Activated CD8-positive, alpha-beta memory T cell treated with anti-CD3 and anti-CD28 coated beads, Interleukin-2, amount 50 U/mL, for 4 hours (primary cell): ENCODE measurements around the gene DNAH2.

Experiments
- DNase-seq: peaks from one replicate; pipeline ENCODE4 v3.0.0-alpha.2; 2020

The DNAH2 gene

DNA sequence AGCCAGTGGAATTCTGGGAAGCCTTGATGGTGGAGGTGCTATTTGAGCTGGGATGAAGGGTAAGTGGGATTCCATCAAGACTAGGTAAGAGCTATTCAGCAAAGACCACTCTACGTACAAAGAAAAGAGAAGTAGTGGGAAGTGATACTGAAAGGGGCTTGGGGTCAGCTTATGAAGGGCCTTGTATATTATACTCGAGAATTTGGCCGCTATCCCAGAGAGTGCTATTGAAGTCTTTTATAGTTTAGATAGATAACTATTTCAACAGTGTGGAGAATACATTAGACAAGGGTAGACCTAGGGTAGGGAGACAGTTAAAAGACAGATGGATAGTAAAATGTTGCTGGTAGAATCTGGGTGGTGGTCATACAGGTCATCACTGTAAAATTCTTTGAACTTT lies 10.3 kb downstream of the DNAH2 start:
- DNase-seq = no peak

DNA sequence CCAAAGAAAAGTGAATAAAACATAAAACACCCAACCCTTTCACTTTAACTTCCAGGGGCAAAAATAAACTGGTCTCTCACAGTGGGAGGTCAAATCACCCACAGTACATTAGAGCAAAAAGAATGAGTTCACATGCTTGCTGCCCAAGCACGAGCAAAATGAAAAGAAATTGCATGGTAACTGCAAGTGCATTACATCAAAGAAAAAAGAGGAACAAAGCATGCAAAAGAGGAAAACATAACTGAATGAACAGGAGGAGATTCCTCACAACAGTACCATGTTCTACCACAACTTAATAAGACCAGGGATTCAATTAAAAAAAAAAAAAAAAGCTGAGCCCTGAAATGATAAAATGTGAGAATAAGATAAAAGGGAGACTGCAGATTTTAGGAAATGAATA lies 12.3 kb downstream of the DNAH2 start:
- no peak for DNase-seq

DNA sequence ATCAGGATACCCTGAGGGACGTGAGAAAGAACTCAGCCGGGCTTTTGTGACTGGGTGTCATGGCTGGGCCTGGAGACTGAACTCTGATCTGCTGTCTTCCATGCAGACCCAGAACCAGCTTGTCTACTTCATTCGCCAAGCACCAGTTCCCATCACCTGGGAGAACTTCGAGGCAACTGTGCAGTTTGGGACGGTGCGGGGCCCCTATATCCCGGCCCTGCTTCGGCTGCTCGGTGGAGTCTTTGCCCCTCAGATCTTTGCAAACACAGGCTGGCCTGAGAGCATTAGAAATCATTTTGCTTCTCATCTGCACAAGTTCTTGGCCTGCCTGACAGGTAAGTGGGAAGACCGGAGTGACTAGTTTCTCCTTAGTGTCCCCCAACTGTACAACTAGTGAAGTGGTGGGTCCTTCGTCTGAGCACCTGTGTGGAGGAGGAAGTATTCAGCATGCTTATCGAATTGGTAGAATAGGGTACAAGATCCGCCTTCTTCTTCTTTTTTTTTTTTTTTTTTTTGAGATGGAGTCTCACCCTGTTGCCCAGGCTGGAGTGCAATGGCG lies 15.5 kb downstream of the DNAH2 start:
- no peak for DNase-seq

DNA sequence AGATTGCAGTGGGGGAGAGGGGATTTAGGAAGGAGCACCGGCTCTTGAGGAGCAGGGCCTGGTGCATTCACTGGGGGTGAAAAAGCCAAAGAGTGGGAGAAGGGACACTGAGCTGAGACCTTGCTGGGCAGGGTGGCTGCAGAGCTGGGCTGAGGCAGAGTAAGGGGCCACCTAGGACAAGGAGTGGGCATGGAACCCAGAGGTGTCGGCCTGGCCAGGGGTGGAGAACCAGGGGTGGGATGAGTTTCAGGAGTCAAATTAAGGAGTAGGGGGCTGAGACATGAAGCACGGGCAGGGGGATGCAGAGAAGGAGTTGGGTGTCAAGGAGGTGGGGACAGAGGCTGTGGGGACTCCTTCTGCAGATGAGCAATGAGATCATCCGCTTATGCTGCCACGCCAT lies 20.1 kb downstream of the DNAH2 start:
- DNase-seq = no peak

DNA sequence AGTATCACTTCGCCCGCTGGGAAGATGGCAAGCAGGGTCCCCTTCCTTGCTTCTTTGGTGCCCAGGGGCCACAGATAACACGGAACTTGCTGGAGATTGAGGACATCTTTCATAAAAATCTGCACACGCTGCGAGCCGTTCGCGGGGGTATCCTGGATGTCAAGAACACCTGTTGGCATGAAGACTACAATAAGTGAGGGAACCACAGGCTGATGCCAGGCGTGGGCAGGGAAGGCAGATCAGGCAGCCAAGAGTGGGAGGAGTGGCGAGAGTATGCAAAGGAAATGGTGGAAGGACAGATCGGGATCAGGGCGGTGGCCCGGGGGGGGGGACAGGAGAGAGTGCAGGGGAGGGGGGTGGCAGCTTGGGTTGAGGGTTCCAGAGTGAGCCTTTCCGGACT lies 22.2 kb downstream of the DNAH2 start:
- DNase-seq = no peak

DNA sequence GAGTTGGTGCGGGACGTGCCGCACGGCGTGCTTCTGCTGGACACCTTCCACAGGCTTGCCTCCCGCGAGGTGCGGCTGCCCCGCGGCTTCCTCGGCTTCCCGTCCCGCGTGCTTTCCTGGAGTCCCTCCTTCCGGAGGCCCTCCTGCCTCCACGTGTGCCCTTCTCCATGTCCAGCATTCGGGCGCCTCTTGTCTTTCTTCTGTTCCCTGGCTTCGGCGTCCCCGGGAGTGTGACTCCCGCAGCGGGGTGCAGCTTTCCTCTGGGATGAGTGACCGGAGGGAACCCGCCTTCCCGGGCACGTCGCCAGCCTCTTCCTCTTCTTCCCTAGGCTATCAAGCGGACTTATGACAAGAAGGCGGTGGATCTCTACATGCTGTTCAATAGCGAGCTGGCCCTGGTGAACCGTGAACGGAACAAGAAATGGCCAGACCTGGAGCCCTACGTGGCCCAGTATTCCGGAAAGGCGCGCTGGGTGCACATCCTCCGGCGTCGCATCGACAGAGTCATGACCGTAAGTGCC lies 23.0 kb downstream of the DNAH2 start:
- DNase-seq = no peak

DNA sequence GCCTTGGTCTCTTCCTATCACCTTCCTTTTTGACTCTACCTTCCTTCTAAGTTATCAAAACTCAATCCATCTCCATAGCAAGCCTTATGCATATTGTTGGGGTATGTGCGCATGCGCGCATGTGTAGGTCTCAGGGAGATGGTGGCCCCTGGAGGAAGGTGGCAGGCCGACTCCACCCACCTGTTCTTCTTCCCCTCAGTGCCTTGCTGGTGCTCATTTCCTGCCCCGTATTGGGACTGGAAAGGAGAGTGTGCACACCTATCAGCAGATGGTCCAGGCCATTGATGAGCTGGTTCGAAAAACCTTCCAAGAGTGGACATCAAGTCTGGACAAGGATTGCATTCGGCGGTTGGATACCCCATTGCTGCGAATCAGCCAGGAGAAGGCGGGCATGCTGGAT lies 25.2 kb downstream of the DNAH2 start:
- no peak for DNase-seq

DNA sequence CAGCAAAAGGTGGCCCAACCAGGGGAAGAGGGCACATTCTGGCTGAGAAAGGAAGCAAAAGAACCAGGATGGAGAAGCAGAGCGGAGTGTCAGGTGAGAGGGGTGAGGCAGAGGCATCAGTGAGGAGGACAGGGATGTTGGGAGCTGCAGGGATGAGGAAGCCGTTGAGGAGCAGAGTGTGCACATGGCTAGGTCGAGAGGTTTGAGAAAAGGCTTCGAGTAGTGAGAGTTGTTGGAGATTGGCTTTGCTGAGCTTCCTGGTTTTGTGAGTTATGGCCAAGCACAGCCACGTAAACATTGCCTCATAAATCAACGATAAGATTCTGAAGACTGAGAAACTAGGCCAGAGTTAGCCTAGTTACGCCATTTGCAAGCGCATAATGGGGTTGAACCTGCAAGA lies 26.9 kb downstream of the DNAH2 start:
- no peak for DNase-seq

DNA sequence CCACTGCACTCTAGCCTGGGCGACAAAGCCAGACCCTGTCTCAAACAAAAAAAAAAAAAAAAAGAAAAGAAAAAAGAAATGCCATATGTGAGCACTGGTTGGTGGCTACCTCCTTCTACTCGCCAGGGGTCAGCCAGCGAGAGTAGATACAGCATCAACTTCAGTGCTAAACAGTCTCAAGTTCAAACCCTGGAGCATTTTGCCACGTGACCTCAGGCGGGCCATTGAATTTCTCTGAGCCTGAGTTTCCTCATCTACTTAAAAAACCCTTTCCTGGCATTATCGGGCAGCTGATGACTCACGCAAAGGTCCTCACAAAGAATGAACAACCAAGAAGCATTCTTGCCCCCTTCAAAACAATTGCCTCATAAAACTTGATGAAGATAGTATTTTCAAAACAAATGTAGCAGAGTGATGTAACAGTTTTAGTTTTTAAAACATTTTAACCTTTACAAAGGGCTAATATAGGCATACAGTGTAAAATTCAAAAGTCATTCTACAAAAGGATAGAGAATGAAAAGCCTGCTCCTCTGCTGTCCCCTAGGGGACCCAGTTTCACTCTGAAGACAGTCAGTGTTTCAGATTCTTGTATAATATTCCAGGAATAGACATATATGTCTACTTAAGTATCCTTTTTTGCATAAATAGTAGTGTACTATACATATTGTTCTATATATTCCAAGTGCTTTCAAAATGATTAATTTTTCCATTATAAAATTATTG lies 28.4 kb downstream of the DNAH2 start:
- DNase-seq = no peak

DNA sequence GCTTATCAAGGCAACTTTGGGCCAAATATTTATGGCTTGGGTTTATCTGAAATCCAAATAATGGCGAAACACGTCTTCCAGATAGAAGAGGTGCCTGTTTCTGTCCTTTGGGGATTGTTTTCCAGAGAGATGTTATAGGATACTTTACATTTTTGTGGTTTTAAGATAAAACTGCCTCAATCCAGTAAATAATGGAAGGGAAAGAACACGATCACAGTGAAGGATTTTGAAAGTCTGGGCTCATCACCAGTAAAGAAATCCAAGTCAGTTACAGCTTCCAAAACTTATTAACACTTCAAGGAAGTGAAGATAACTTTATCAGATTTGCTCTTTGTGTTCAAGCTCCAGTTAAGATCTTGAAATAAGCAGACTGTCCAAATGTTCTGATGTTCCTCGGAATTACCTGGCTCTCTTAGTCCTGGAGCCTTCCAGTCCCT lies 30.1 kb downstream of the DNAH2 start:
- DNase-seq = no peak

DNA sequence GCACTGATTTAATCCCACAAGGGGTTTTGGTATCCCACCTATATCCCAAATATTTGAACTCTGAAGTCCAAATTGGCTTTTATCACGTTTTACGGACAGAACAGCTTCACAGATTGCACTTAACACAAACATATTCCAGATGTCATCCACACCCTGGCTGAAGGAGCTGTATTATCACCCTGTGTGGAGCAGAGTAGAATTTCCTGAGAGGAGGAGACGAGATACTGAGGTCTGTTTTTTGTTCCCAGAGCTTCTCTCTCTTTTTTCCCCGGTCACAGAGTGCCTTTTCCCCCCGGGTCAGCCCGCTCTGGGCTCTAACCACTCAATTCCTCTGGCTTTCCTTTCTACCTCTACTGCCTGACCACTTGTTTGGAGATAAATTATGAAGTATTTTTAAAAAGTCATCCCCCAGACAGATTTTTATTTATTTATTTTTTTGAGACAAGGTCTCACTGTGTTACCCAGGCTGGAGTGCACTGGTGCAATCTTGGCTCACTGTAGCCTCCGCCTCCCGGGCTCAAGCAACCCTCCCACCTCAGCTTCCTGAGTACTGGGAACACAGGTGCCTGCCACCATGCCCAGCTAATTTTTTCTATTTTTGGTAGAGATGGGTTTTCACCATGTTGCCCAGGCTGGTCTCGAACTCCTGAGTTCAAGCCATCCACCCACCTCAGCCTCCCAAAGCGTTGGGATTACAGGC lies 30.7 kb downstream of the DNAH2 start:
- no peak for DNase-seq

DNA sequence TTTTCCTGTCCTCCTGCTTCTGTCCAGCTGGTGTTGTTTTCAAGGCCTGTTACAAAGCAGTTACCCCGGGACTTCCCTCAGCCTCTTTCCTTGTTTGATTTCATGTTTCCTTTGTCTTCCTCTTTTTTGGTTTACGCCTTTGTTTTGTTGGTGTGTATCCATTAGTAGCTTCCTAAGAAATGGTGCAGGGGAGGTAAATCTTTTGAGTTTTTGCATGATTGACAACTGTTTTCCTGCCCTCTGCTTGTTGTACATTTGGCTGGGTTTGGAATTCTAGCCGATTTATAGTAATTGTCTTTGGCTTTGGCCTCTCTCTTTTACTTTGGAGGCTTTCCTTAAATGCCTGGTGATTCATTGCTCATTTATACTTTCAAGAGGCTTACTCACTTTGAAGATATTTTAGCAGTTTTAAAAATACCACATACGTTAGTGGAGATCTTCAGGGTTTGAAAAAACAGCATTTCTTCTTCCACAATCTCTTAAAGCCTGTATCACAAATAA lies 32.8 kb downstream of the DNAH2 start:
- no peak for DNase-seq

DNA sequence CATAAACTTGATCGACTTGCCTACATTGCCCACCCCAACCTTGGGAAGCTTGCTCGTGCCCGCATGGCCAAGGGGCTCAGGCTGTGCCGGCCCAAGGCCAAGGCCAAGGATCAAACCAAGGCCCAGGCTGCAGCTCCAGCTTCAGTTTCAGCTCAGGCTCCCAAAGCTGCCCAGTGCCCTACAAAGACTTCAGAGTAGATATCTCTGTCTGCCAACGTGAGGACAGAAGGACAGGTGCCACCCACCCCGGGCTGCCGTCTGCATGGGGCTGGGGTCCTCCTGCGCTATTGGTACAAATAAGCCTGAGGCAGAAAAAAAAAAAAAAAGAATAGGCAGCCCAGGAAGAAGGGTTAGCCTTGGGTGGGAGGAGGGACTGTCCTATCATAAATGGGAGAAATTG lies 37.1 kb downstream of the DNAH2 start:
- no peak for DNase-seq

DNA sequence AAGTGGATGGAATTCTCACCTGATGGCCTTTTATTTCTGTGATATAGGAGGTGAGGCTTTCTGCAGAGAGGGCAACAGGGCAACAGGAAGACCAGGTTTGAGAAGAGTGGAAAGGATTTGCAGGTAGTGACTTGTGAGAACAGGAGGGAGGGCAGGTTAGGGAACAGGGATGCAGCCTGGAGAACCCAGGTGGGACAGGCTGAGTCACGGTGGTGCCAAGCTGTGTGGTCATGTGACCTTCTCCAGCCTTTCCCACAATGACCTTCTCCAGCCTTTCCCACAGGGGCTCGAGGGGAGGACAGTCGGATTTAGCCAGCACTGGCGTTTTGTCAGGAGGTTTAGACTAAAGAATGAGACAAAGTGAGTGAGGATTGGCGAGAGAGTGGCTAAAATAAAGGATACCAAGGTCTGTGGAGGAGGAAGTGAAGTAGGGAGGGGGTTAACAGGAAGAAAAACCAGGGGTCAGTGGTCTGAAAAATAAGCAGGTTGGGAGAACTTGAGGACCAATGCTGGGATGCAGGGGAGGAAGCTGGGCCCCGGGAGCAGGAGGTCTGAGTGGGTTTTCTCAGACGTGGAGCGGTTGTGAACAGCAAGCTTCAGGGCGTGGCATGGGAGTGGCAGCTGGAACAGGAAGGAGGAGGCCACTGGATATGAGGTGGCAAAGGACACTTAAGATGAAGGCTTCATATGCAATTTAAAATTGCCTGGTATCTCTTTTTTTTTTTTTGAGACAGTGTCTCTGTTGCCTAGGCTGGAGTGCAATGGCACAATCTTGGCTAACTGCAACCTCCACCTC lies 37.7 kb downstream of the DNAH2 start:
- DNase-seq = no peak

DNA sequence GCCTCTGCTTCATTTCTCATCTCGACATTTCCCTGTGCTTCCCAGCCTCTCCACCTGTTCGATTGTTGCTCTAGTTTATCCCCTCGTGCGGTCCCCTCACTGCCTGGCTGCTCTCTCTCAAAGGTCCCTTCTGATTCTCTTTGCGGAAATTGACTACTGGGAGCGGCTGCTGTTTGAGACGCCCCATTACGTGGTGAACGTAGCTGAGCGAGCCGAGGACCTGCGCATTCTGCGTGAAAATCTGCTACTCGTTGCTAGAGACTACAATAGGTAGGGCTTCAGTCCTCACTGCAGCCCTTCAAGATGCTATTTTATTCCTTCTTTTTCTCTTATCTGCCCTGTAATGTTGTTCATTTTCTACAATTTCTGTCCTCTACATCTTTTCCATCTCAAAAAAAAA lies 39.4 kb downstream of the DNAH2 start:
- no peak for DNase-seq

DNA sequence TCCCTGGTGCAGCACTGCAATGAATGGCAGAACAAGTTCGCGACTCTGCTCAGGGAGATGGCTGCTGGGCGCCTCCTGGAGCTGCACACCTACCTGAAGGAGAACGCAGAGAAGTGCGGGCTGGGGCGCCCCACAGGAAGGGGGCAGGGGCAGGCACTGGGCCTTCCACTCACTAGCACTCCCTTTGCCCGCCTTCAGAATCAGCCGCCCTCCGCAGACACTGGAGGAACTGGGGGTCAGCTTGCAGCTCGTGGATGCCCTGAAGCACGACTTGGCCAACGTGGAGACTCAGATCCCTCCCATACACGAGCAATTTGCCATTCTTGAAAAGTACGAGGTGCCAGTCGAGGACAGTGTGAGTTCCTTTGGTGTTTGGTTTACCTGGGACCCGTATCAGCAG lies 46.4 kb downstream of the DNAH2 start:
- DNase-seq = no peak

DNA sequence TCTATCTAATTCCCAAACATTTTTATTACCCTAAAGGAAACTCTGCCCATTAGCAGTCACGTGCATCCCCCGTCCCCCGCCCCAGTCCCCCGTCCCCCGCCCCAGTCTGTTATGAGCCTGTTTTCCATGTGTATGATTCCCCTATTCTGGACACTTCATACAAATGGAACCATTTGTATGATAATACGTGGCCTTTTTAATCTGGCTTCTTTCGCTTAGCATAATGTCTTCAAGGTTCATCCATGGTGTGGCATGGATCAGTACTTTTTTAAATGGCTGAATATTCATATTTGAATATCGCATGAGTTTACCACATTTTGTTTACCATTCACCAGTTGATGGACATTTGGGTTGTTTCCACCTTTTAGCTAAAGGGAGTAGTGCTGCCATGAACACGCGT lies 49.5 kb downstream of the DNAH2 start:
- DNase-seq = no peak

DNA sequence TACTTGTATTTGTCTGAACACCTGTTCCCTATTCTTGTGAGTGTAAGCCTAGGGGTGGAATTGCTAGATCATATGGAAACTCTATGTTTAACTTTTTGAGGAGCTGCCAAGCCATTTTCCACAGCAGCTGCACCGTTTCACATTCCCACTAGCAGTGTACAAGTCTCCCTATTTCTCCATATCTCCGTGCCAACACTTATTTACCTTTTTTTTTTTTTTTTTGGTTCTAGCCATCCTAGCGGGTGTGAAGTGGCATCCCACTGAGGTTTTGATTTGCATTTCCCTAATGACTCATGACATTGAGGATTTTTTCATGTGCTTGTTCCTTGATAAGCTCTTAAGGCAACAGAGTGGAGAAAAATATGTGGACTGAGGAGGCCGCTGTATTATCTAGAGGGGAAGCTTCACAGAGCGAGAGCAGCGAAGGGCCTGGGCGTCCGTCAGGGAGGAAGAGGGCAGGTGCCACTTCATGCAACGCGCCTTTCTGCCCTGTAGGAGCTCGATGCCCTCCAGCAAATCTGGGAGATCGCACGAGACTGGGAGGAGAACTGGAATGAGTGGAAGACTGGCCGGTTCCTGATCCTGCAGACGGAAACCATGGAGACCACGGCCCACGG lies 50.0 kb downstream of the DNAH2 start:
- DNase-seq = no peak

DNA sequence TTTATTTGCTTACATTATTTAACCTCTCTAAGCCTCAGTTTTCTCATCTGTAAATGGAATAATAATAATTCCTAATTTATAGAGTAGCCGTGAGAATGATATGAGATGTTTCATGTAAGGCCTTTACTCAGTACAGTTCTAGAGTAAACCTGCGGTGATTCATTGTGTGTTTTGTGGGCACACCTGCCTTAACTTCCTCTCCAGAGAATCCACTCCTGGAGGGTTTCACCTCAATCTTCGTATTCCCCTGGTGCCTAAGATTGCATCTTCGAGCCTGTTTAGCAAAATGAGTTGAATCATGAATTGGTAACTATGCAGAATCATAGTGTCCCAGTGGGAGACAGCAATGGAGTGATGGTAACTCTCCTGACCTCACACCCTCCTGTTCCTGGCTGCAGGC lies 52.3 kb downstream of the DNAH2 start:
- no peak for DNase-seq

DNA sequence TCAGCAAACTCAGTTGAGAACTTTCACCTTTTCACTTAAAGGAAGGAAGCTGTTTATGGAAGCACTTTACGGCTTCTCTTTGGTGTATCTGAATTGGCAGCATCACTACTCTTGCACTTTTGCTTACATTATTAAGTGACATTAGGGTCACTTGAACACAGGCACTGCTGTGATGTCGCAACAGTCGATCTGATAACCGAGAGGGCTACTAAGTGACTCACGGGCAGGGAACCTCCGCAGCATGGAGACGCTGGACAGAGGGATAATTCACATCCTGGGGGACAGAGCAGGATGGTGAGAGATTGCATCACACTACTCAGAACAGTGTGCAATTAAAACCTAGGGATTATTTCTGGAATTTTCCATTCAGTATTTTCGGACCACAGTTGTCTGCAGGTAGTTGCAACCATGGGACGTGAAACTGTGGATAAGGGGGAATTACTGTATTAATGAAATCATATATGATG lies 56.5 kb downstream of the DNAH2 start:
- no peak for DNase-seq

DNA sequence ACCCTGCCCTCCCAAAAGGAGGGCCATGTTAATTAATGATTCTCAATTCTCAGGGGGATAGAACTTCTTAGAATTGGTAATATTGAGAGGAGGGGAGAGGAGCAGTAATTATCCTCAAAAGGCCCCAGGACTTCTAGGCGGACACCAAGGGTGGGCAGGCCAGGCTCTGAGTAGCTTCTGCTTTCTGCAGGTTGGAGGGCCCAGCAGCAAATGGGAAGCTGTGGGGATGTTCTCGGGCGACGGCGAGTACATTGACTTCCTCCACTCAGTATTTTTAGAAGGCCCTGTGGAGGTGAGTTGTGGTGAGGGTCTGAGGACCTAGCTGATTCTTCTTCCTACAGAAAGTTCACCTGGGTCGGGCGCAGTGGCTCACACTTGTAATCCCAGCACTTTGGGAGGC lies 57.5 kb downstream of the DNAH2 start:
- no peak for DNase-seq

DNA sequence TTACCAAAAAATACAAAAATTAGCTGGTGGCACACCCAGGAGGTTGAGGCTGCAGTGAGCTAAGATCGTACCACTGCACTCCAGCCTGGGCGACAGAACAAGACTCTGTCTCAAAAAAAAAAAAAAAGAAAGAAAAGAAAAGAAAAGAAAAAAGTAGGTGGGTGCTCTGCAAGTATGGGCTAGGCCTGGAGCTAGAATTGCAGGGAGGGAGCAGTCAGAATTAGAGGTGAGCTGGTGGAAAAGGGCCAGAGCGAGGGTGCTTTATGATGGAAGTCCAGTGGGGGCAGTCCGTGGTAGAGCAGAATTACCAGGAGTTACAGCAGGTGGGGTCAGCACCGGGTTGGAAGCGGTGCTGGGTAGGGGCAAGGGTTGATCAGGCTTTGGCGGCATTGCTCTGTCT lies 59.5 kb downstream of the DNAH2 start:
- DNase-seq = no peak

DNA sequence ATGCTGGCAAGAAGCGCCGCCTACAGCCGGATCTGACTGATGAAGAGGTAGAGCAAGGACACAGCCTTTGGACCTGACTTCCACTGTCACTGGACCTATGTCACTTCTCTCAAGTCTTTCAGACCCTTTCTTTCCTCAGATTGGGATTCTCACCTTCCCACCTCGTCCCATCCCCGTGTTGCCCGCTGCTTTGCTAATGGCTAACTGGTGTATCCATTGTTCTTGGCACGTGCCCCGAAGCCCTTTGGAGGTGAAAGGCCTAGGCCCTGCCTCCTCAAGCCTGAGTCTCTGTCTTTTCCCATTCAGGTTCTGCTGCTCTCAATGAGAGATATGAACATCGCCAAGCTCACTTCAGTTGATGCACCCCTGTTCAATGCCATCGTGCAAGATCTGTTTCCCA lies 63.2 kb downstream of the DNAH2 start:
- no peak for DNase-seq
